ENCODE data around the gene CRYGC. TPM values are rescaled to one million over a fixed set of nuclear protein-coding genes. Genes with fewer than 3 reads are reported as not detected.
"Not testable (repeated sequence)": the region's sequence is repeated elsewhere in the genome, so short reads cannot be mapped to it uniquely, and the experiment has no call there.

The CRYGC gene
- total and polyA plus RNA-seq, 2 experiments from 2014 or later, result not detected

DNA sequence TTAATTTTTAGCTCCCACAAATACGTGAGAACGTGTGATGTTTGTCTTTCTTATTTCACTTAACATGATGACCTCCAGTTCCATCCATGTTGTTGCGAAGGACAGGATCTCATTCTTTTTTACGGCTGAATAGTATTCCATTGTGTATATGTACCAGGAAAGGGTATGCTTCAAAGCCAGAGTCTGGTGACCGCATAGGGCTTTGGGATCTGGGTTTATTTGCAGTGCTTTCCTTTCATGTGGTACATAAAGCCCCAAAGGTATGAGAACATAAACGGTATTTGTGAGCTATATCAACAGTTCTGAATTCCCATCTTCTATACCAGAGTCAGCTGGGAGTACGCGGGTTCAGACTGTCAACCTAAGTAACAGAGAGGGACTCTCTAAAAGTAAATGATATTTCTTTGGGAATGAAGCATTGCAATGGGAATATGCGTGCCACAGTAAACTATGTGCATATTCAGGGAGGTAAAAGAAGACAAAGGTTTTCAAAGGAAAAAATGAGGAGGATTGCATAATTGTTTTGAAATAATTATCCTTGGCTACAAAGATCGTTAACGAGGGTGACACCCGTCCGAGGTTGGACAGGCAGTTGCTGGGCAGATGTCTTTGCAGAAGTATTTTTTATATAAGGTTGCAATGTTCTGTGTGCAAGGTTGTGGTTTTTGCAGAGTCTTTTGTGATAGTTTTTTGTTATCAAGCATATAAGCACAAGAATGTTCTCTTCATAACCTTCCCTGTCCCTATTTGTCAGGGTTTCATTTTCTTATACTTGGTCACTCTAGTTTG is 29.8 kb downstream of the CRYGC start (continued):
- TF ChIP-seq, protein P1, sequence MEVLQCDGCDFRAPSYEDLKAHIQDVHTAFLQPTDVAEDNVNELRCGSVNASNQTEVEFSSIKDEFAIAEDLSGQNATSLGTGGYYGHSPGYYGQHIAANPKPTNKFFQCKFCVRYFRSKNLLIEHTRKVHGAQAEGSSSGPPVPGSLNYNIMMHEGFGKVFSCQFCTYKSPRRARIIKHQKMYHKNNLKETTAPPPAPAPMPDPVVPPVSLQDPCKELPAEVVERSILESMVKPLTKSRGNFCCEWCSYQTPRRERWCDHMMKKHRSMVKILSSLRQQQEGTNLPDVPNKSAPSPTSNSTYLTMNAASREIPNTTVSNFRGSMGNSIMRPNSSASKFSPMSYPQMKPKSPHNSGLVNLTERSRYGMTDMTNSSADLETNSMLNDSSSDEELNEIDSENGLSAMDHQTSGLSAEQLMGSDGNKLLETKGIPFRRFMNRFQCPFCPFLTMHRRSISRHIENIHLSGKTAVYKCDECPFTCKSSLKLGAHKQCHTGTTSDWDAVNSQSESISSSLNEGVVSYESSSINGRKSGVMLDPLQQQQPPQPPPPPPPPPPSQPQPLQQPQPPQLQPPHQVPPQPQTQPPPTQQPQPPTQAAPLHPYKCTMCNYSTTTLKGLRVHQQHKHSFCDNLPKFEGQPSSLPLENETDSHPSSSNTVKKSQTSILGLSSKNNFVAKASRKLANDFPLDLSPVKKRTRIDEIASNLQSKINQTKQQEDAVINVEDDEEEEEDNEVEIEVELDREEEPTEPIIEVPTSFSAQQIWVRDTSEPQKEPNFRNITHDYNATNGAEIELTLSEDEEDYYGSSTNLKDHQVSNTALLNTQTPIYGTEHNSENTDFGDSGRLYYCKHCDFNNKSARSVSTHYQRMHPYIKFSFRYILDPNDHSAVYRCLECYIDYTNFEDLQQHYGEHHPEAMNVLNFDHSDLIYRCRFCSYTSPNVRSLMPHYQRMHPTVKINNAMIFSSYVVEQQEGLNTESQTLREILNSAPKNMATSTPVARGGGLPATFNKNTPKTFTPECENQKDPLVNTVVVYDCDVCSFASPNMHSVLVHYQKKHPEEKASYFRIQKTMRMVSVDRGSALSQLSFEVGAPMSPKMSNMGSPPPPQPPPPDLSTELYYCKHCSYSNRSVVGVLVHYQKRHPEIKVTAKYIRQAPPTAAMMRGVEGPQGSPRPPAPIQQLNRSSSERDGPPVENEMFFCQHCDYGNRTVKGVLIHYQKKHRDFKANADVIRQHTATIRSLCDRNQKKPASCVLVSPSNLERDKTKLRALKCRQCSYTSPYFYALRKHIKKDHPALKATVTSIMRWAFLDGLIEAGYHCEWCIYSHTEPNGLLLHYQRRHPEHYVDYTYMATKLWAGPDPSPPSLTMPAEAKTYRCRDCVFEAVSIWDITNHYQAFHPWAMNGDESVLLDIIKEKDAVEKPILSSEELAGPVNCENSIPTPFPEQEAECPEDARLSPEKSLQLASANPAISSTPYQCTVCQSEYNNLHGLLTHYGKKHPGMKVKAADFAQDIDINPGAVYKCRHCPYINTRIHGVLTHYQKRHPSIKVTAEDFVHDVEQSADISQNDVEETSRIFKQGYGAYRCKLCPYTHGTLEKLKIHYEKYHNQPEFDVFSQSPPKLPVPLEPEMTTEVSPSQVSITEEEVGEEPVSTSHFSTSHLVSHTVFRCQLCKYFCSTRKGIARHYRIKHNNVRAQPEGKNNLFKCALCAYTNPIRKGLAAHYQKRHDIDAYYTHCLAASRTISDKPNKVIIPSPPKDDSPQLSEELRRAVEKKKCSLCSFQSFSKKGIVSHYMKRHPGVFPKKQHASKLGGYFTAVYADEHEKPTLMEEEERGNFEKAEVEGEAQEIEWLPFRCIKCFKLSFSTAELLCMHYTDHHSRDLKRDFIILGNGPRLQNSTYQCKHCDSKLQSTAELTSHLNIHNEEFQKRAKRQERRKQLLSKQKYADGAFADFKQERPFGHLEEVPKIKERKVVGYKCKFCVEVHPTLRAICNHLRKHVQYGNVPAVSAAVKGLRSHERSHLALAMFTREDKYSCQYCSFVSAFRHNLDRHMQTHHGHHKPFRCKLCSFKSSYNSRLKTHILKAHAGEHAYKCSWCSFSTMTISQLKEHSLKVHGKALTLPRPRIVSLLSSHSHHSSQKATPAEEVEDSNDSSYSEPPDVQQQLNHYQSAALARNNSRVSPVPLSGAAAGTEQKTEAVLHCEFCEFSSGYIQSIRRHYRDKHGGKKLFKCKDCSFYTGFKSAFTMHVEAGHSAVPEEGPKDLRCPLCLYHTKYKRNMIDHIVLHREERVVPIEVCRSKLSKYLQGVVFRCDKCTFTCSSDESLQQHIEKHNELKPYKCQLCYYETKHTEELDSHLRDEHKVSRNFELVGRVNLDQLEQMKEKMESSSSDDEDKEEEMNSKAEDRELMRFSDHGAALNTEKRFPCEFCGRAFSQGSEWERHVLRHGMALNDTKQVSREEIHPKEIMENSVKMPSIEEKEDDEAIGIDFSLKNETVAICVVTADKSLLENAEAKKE (CRISPR knock-in tag; IDR thresholded peaks at IDR 0.05), result no peak
- TF ChIP-seq EZH2 (IDR thresholded peaks at IDR 0.05; ENCODE audit: low read depth, unreplicated experiment), result no peak
- no peak for TF ChIP-seq CTCF (conservative IDR thresholded peaks at IDR 0.05; ENCODE audit: low read depth in 2 of 2)

DNA sequence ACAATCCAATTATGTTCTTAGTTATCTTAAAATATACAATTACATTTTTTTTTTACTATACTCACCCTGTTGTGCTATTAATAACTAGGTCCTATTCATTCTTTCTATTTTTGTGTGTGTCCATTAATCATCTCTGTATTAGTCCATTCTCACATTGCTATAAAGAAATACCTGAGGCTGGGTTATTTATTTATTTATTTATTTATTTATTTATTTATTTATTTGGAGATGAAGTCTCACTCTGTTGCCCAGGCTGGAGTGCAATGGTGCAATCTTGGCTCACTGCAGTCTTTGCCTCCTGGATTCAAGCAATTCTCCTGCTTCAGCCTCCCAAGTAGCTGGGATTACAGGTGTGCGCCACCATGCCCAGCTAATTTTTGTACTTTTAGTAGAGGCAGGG is 30.9 kb downstream of the CRYGC start:
- not testable (repeated sequence) for DNase-seq (ENCODE audit: low spot score); H2AFZ ChIP-seq; H3K36me3 Mint-ChIP-seq (ENCODE audit: low read depth); H3K9me2 ChIP-seq (ENCODE audit: insufficient read depth); H3K4me3 ChIP-seq; H3K27ac Mint-ChIP-seq; H3K9me3 Mint-ChIP-seq; H3K4me2 ChIP-seq; H3K27me3 ChIP-seq (ENCODE audit: insufficient read depth); H3K27me3 Mint-ChIP-seq (ENCODE audit: insufficient read depth, low read depth, poor library complexity); ATAC-seq; H3K4me3 Mint-ChIP-seq; H4K20me1 ChIP-seq (replicated peaks; ENCODE audit: insufficient read depth); H3K36me3 ChIP-seq (ENCODE audit: insufficient read depth); H3K27ac ChIP-seq (ENCODE audit: low read depth); H3K79me2 ChIP-seq (replicated peaks; ENCODE audit: insufficient read depth); H3F3A ChIP-seq (replicated peaks; ENCODE audit: low read depth)
- H3K4me1 ChIP-seq (ENCODE audit: insufficient read depth), result peaks cover 13% of the 10 kb centered on the region
- peaks cover 11% of the 10 kb centered on the region for H3K4me1 Mint-ChIP-seq
